GM15510 (cell line): ENCODE measurements around the gene LUC7L2.

Source experiments
- POLR2A ChIP-seq: IDR thresholded peaks from 3 replicates; pipeline ENCODE4 v1.6.1; 2011; ENCODE audit warnings: borderline replicate concordance; ENCODE audit not compliant: insufficient read length; ENCODE audit errors: extremely low read depth

LUC7L2 gene, protein sequence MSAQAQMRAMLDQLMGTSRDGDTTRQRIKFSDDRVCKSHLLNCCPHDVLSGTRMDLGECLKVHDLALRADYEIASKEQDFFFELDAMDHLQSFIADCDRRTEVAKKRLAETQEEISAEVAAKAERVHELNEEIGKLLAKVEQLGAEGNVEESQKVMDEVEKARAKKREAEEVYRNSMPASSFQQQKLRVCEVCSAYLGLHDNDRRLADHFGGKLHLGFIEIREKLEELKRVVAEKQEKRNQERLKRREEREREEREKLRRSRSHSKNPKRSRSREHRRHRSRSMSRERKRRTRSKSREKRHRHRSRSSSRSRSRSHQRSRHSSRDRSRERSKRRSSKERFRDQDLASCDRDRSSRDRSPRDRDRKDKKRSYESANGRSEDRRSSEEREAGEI

DNA sequence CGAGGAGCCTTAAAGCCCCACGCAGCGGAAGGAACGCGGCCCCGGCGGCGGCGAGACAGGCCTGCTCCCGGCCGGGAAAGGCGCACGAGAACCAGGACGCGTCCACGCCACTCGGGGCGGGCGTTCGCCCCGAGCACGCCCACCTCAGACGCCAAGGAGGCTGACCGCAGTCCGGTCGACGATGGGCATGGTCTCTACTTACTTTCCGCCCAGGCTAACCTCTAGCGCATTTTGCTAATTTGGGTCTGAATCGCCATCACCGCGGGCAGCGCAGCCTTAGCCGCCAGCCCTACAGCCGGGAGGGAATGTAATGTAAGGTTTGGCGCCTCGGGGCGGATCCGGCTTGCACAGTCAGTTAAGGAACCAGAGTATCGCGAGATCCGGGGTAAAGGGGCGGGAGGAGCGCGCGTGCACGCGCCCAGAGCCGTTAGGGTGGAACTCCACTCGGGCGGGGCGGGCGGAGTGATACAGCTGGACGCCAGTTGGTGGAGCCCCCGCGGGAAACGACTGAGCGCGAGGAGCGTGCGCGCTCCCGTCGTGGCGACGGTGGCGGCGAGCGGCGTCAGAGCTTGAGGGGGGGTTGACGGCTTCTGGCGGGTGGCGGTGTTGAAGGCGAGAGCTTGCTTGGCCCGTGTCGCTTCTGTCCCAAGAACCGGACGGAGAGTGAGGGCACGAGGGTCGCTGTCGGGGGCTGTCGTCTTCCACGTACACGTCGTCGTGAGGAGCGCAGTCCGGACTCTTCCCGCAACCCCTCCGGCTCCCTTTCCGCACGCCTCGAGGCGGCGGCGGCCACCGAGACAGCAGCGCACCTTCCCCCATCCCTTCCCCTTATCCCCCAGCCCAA is at the start of gene LUC7L2:
Gene LUC7L2 (plus strand): TSS at position 529 of the 844 bp plus-strand sequence. CDS start 368 bp downstream, outside the sequence.
- peak; percentile 98 for TF ChIP-seq POLR2A

DNA sequence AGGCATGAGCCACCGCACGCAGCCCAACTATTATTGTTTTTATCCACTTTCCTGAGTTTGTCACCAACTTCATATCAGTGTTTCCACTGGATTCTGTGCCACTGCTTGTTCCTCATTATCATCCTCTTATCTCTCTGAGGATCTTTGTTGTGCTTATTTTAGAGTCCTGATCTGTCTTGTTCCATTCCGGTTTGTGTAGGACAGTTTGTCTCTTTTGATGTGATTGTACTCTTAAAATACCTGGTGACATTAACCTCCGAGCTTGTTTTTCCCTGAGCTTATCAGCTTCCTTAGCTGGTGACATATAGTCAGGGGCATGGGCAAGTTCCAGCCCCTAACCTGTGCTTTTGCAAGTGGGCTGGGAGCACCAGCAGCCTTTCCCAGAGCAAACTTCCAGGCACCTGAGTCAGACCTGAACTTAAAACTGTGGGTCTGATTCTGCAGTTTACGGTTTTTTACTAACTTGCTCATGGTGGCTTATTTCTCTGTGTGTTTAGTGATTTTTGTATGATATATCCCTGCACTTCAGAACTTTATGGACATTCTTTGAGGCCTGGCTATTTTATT is 41.7 kb upstream of the LUC7L2 start:
- TF ChIP-seq POLR2A, result no peak

DNA sequence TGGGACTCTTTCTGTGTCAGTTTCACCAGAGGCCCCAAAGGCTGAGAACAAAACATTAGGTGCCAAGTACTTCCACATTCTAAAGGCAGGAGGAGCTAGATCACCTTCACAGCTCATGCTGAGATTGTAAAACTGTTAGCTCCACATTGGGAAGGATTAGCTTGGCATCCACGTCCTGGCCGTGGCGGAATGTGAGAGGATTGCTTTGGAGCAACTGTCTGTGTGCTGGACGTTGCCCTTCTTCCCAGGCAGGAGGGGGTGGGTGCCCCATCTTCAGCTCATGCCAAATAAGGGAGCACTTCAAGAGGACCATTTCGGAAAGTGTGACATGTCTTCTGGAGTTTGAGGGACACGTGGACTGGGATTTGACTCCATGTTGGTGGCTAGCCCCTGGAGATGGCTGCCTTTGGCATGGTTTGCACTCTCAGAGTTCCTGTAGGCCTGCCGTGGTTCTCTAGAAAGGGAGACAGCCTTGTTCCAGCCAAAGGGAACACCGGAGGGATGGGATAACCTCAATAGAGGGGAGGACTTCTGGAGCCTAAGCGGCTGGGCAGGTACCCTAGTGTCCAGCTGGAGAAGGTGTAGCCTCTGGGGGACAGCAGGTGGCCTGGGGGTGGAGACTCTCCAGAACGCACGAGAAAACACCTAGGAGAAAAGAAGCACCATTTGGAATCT is 38.5 kb upstream of the LUC7L2 start:
- TF ChIP-seq POLR2A, result no peak

DNA sequence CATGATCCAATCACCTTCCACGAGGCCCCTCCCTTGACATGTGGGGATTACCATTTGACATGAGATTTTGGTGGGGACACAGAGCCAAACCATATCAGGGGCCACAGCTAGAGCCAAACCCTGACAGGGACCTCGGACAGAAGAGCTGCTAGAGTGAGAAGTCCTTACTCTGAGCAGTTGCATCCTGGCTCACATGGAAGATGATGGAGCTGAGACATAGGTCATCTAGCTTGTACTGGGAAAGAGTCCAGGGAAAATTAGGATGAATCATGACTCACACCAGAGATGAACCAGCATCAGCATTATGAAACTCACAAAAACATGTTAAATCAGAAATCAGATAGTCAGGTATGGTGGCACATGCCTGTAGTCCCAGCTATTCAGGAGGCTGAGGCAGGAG is 31.3 kb upstream of the LUC7L2 start:
- TF ChIP-seq POLR2A, result no peak

DNA sequence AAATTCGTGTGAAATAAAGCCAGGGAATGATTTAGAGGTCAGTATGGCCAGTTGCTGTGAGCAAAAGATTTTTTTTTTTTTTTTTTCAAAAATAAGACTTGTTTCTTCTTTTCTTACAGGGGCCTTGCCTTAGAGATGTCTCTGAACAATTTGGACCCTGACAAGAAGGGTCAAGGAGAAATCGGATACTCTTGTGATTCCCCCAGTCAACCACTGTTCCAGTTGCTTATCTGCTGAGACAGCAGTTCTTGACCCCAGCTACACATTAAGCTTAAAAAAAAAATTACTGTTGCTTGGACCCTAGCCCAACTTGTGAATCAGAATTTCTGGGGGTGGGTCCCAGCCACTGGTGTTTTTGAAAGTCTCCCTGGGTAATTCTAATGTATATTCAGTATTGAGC is 30.6 kb upstream of the LUC7L2 start:
- TF ChIP-seq POLR2A, result no peak

DNA sequence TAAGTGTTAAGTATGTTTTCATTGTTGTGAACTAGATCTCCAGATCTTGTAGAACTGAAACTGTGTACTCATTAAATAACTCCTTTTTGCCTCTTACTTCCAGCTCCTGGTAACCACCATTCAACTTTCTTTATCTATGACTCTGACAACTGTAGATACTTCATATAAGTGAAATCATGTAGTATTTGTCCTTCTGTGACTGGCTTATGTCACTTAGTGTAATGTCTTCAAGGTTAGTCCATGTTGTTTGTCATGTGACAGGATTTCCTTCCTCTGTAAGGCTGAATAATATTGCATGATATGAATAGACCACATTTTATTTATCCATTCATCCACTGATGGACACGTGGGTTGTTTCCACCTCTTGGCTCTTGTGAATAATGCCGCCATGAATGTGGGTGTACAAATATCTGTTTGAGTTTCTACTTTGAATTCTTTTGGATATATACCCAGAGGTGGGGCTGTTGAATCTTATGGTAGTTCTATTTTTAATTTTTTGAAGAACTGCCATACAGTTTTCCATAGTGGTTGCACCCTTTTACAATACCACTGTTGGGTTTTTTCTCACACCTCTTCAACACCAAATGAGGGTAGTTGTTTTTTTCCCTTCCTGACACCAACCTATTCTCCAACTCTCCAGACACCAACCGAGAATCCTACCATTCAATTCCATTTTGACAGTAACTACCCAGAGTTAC is 29.2 kb upstream of the LUC7L2 start:
- no peak for TF ChIP-seq POLR2A

DNA sequence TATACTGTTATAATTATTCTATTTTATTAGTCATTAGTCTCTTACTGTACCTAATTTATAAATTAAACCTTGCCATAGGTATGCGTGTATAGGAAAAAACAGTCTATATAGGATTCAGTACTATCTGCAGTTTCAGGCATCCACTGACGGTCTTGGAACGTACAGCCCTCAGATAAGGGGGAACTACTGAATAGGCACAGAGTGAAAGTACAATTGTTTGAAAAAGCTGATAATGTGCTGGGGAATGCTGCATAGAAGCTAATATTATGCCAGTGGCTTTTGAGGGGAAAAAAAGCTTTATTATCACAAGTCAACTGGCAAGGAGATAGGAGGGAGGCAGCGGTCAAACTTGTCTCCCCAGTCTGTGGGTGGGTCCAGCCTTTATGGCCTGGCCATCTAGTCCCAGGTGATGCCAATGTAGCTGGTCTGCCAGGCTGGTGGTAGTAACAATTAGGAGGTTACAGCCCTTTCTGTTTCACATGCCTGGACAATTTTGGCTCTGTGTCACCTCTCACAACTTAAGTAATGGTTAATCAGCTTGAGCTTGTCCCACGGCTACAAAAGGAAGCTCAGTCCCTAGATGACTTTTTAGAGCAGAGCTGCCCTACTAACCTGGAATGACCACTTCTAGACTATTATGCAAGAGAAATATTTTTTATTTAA is 26.9 kb upstream of the LUC7L2 start:
- TF ChIP-seq POLR2A, result no peak

DNA sequence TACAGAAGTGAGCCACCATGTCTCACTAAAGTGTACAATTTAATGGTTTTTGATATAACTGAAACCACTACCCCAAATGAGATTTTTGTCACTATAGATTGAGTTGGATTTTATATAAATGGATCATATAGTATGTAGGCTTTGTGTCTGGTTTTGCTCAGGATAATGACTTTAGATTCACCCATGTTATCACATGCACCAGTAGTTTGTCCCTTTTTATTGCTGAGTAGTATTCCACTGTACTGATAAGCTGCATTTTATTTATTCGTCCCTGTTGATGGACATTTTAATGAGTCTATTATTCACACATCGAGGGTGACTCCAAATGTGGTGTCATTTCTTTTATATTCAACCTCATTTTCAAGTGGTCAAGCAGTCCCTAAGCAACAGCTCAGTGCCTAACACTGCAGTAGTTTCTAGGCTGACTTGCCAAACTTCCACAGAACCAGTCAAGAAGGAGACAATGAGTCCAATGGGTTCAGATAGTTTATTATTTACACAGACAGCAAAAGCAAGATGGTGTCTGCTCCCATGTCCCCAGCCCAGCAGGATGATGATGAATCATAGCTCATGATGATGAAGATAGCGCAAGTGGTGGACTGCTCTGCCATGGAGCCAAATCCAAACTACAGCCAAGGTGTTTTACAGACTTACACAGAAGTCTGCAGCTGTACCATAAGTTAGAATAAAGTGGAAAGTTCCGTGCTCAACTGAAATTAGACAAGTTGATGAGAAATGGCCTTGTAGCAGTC is 25.1 kb upstream of the LUC7L2 start:
- TF ChIP-seq POLR2A, result no peak

DNA sequence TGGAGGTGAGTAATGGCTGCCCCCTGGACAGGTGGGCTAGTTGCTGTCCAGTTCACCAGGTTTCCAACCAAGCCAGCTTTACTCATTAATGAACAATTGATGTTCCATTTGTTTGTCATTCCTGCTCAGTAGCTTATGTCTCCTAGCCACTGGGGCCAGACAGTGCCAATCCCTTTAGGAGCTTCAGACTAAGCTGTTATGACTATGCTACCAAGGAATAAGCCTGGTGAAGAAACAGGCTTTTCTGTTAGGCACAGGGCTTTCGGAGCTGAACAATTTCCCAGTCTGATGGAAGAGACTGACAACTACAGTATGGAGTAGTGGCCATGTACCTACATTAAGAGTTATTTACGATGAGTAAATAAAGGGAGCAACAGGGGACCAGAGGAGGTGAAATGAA is 20.7 kb upstream of the LUC7L2 start:
- no peak for TF ChIP-seq POLR2A

DNA sequence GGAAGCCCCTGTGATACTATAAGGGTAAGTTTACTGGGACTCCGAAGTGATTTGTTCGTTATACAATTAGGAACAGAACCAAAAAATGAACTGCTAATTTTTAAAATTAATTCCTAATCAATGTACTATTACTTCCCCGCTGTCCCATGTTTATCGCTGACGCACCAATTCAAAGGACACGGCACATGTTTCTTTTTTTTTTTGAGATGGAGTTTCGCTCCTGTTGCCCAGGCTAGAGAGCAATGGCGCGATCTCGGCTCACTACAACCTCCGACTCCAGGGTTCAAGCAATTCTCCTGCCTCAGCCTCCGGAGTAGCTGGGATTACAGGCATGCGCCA is 20.0 kb upstream of the LUC7L2 start:
- TF ChIP-seq POLR2A, result no peak

DNA sequence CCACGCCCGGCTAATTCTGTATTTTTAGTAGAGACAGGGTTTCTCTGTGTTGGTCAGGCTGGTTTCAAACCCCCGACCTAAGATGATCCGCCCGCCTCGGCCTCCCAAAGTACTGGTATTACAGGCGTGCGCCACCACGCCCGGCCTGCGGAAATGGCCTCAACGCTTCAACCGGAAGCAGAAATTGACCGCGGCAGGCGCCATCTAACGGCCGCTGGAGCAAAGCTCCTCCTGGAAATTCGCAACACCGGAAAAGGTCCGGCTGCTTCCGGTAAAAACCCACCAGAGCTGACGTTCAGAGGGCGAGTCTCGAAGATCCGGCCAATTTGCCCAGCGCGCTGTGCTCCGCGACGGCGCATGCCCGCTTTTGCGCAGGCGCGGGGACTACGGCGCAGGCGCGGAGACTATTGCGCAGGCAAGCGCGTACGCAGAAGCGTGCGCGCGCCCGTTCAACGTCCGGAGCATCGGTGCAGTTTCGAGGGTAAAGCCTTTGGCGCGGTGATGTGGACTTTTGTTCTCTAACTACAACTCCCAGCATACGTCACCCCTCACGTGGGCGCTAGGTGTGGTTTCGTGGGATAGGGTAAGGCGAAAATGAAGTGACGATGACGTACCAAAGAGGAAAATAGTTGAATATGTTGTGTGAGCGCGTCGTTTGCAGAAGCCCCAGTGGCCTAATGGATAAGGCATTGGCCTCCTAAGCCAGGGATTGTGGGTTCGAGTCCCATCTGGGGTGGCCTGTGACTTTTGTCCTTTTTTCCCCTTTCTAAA is 19.5 kb upstream of the LUC7L2 start:
- no peak for TF ChIP-seq POLR2A

DNA sequence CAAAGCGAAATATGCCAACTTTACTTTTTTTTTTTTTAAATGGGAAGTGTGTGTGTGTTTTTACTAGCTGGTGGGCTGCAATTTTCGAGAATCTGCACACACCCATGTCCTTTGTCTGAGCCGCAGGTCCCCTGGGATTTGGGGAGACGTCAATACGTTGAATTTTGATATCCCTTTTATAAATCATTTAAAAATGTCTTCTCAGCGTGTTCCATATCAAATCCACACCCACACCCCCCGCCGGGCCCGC is 19.0 kb upstream of the LUC7L2 start:
- no peak for TF ChIP-seq POLR2A
